T-cell (primary cell): ENCODE results near the gene TMEM72. TPM values are rescaled to one million over a fixed set of nuclear protein-coding genes. Genes with fewer than 3 reads are reported as not detected.

Experiments
- ATAC-seq, 4 experiments: fragments of 200-7000 bp in 3 of 4; fragments of 150-1000 bp in 1 of 4; cut with Tn5 transposase; replicated peaks in 1 of 4; 1 replicate in 3 of 4; 2 replicates in 1 of 4; pipeline ENCODE4 v1.10.0; 2021; ENCODE audit warnings: moderate library complexity in 3 of 4, mild to moderate bottlenecking in 2 of 4, moderate number of reproducible peaks in 1 of 4
- CTCF ChIA-PET, 2 donors: fragments of 300-600 bp; sonication (Branson Sonifier 250); formaldehyde crosslinking; loops; one replicate each; lab custom pipeline; 2022; ENCODE audit warnings: antibody characterized with exemption in 2 of 2; lab: Charles Lee
- POLR2A ChIA-PET, 2 donors: fragments of 300-600 bp; sonication (Branson Sonifier 250); formaldehyde crosslinking; loops; one replicate each; lab custom pipeline; 2022; ENCODE audit warnings: antibody characterized with exemption in 2 of 2; lab: Charles Lee
- DNase-seq, 35 experiments: peaks; one replicate each; pipeline versions ENCODE4 v3.0.0 to v3.0.0-alpha.2; 2013 to 2023
- H3K27ac ChIP-seq: one replicate; pipeline ENCODE4 v1.5.1; 2013; ENCODE audit warnings: low read length
- H3K27me3 ChIP-seq, 2 experiments: replicated peaks in 1 of 2; 1 replicate in 1 of 2; 2 replicates in 1 of 2; pipeline versions ENCODE4 v1.6.1 to v1.7.0; 2013; ENCODE audit warnings: low read length in 1 of 2, mixed read lengths in 1 of 2; ENCODE audit not compliant: control insufficient read depth in 2 of 2, insufficient read depth in 2 of 2; ENCODE audit errors: extremely low read depth in 1 of 2
- H3K36me3 ChIP-seq, 2 donors: 1 replicate in 1 of 2; 2 replicates in 1 of 2; pipeline versions ENCODE4 v1.6.1 to v1.7.0; 2013; ENCODE audit warnings: low read length in 1 of 2; ENCODE audit not compliant: control insufficient read depth in 2 of 2, insufficient read depth in 1 of 2; ENCODE audit errors: extremely low read depth in 1 of 2
- H3K4me1 ChIP-seq, 2 experiments: 1 replicate in 1 of 2; 2 replicates in 1 of 2; pipeline versions ENCODE4 v1.6.1 to v1.7.0; 2013; ENCODE audit warnings: low read length in 2 of 2, mixed read lengths in 1 of 2; ENCODE audit not compliant: insufficient read depth in 2 of 2, control insufficient read depth in 1 of 2; ENCODE audit errors: extremely low read depth in 1 of 2
- H3K4me3 ChIP-seq, 2 donors: 1 replicate in 1 of 2; 2 replicates in 1 of 2; pipeline versions ENCODE4 v1.5.1 to v1.7.0; 2013; ENCODE audit warnings: mild to moderate bottlenecking in 2 of 2, low read length in 1 of 2, moderate library complexity in 1 of 2; ENCODE audit not compliant: control insufficient read depth in 1 of 2; ENCODE audit errors: extremely low read depth in 1 of 2
- H3K9me3 ChIP-seq: 2 replicates; pipeline ENCODE4 v1.7.0; 2013
- H3K27ac Mint-ChIP-seq, 2 donors: one replicate each; pipeline ENCODE4 v1.8.0; 2020 to 2021; ENCODE audit warnings: mild to moderate bottlenecking in 2 of 2, mixed read lengths in 2 of 2
- H3K27me3 Mint-ChIP-seq, 2 donors: one replicate each; pipeline ENCODE4 v1.8.0; 2021 to 2022; ENCODE audit warnings: mixed read lengths in 2 of 2
- H3K36me3 Mint-ChIP-seq: one replicate; pipeline ENCODE4 v1.8.0; 2021; ENCODE audit warnings: mixed read lengths
- H3K4me1 Mint-ChIP-seq, 3 donors: one replicate each; pipeline ENCODE4 v1.8.0; 2020 to 2022; ENCODE audit warnings: mixed read lengths in 3 of 3, mild to moderate bottlenecking in 1 of 3
- H3K4me3 Mint-ChIP-seq, 3 donors: one replicate each; pipeline ENCODE4 v1.8.0; 2020 to 2022; ENCODE audit warnings: mild to moderate bottlenecking in 3 of 3, mixed read lengths in 3 of 3, moderate library complexity in 3 of 3
- H3K9me3 Mint-ChIP-seq, 3 donors: one replicate each; pipeline ENCODE4 v1.8.0; 2020 to 2022; ENCODE audit warnings: mixed read lengths in 3 of 3
- WGBS: methylation state at CpG from one replicate; pipeline ENCODE4 v1.1.5; 2013; ENCODE audit warnings: missing lambda C conversion rate; ENCODE audit not compliant: insufficient coverage; 5-methylcytosine and 5-hydroxymethylcytosine counted together
- total RNA-seq, 35 experiments: library from RNA in 6 of 35; stranded (reverse) in 6 of 35; fragments of 120-200 nt in 1 of 35; gene quantifications; one replicate each; pipeline versions ENCODE4 v1.2.1 to v1.2.4 and lab custom pipeline; 2013 to 2026

Gene TMEM72
- total RNA-seq, 5 donors from 2014 or later (not counting 1 experiment from before 2014, with no cell fraction given), result 0.13 TPM; not detected in 4

GRCh38 chr10:44883593-44884331 is 27.4 kb upstream of the TMEM72 start:
- Mint-ChIP-seq H3K9me3 (no peaks in the 10 kb centered on the region), H3K4me3 (no peak overlapping the region), H3K27ac (no peak overlapping the region), H3K27me3 (peaks cover 4 to 41% of the 10 kb centered on the region in 2 donors), H3K4me1 (peaks cover 8 to 11% (median 9%) of the 10 kb centered on the region in 3 donors), H3K36me3 (no peaks in the 10 kb centered on the region)
- no peak overlapping the region for H3K27ac ChIP-seq
- ChIA-PET POLR2A (interaction anchor here in 1 of 2 donors (0.7 kb wide), 1 partner anchor 995 kb away, joined by 3 read pairs; no protein-coding TSS in a partner anchor), CTCF (interaction anchor here in 1 of 2 donors (0.7 kb wide), 1 partner anchor 9 kb away, joined by 3 read pairs; no protein-coding TSS in a partner anchor)
- H3K36me3 ChIP-seq, result no peaks in the 10 kb centered on the region
- 79% methylated on average over 2 of the region's 8 CpGs for WGBS
- no peak overlapping the region for H3K4me3 ChIP-seq
- H3K27me3 ChIP-seq, result peaks cover 0 to 33% of the 10 kb centered on the region in 2 experiments
- peaks cover 0 to 8% of the 10 kb centered on the region in 2 experiments for H3K4me1 ChIP-seq
- ATAC-seq, result no peak
- no peak for DNase-seq
- no peaks in the 10 kb centered on the region for H3K9me3 ChIP-seq

GRCh38 chr10:44885710-44886109 is 25.4 kb upstream of the TMEM72 start:
- POLR2A ChIA-PET, result no interaction called here
- Mint-ChIP-seq H3K4me1 (no peaks in the 10 kb centered on the region), H3K4me3 (no peak overlapping the region), H3K36me3 (no peaks in the 10 kb centered on the region), H3K9me3 (no peaks in the 10 kb centered on the region), H3K27me3 (peaks cover 0 to 24% of the 10 kb centered on the region in 2 donors), H3K27ac (no peak overlapping the region)
- CTCF ChIA-PET, result no interaction called here
- Histone ChIP-seq H3K4me3 (no peak overlapping the region), H3K27me3 (peaks cover 0 to 16% of the 10 kb centered on the region in 2 experiments), H3K27ac (no peak overlapping the region), H3K36me3 (no peaks in the 10 kb centered on the region), H3K9me3 (no peaks in the 10 kb centered on the region), H3K4me1 (no peaks in the 10 kb centered on the region)
- DNase-seq (no peak), ATAC-seq (no peak)
- 89% methylated on average over 6 of the region's 6 CpGs for WGBS

GRCh38 chr10:44886966-44887365 is 24.2 kb upstream of the TMEM72 start:
- CTCF ChIA-PET, result interaction anchor here in 1 of 2 donors (0.7 kb wide), 1 partner anchor 8 kb away, joined by 4 read pairs; no protein-coding TSS in a partner anchor
- 93% methylated on average over 4 of the region's 5 CpGs for WGBS
- Histone ChIP-seq H3K27ac (no peak overlapping the region), H3K4me3 (no peak overlapping the region), H3K36me3 (no peaks in the 10 kb centered on the region), H3K9me3 (no peaks in the 10 kb centered on the region), H3K27me3 (peaks cover 0 to 4% of the 10 kb centered on the region in 2 experiments), H3K4me1 (no peaks in the 10 kb centered on the region)
- POLR2A ChIA-PET, result no interaction called here
- ATAC-seq (no peak), DNase-seq (no peak)
- Mint-ChIP-seq H3K9me3 (no peaks in the 10 kb centered on the region), H3K4me3 (no peak overlapping the region), H3K27me3 (peaks cover 0 to 20% of the 10 kb centered on the region in 2 donors), H3K36me3 (no peaks in the 10 kb centered on the region), H3K27ac (no peak overlapping the region), H3K4me1 (no peaks in the 10 kb centered on the region)

GRCh38 chr10:44888886-44889285 is 22.3 kb upstream of the TMEM72 start:
- ATAC-seq (no peak), DNase-seq (no peak)
- ChIA-PET POLR2A (no interaction called here), CTCF (no interaction called here)
- Histone ChIP-seq H3K4me3 (no peak overlapping the region), H3K27me3 (no peaks in the 10 kb centered on the region), H3K9me3 (no peaks in the 10 kb centered on the region), H3K27ac (no peak overlapping the region), H3K36me3 (no peaks in the 10 kb centered on the region), H3K4me1 (no peaks in the 10 kb centered on the region)
- no CpG with 5 or more reads among the region's 4 CpGs for WGBS
- Mint-ChIP-seq H3K36me3 (no peaks in the 10 kb centered on the region), H3K9me3 (no peaks in the 10 kb centered on the region), H3K4me1 (no peaks in the 10 kb centered on the region), H3K27ac (no peak overlapping the region), H3K4me3 (no peak overlapping the region), H3K27me3 (peaks cover 0 to 2% of the 10 kb centered on the region in 2 donors)

- CTCF ChIA-PET, result no interaction called here
- Histone ChIP-seq H3K4me1 (no peaks in the 10 kb centered on the region), H3K36me3 (no peaks in the 10 kb centered on the region), H3K9me3 (no peaks in the 10 kb centered on the region), H3K27me3 (peaks cover 0 to 8% of the 10 kb centered on the region in 2 experiments), H3K4me3 (no peak overlapping the region), H3K27ac (no peak overlapping the region)
- H3K36me3 Mint-ChIP-seq, result no peaks in the 10 kb centered on the region
- WGBS, result 60% methylated on average over 1 of the region's 1 CpG
- H3K9me3 Mint-ChIP-seq, result no peaks in the 10 kb centered on the region
- no peak overlapping the region for H3K4me3 Mint-ChIP-seq
- POLR2A ChIA-PET, result no interaction called here
- no peak overlapping the region for H3K27ac Mint-ChIP-seq
- DNase-seq (no peak), ATAC-seq (no peak)
- no peaks in the 10 kb centered on the region for H3K4me1 Mint-ChIP-seq
- no peaks in the 10 kb centered on the region for H3K27me3 Mint-ChIP-seq
These were observed 21.3 kb upstream of the TMEM72 start for GRCh38 chr10:44889834-44890233.

- Histone ChIP-seq H3K4me1 (no peaks in the 10 kb centered on the region), H3K9me3 (no peaks in the 10 kb centered on the region), H3K36me3 (no peaks in the 10 kb centered on the region), H3K4me3 (no peak overlapping the region), H3K27me3 (peaks cover 0 to 8% of the 10 kb centered on the region in 2 experiments), H3K27ac (no peak overlapping the region)
- Mint-ChIP-seq H3K9me3 (no peaks in the 10 kb centered on the region), H3K27me3 (no peaks in the 10 kb centered on the region), H3K36me3 (no peaks in the 10 kb centered on the region), H3K4me3 (no peak overlapping the region), H3K27ac (no peak overlapping the region), H3K4me1 (no peaks in the 10 kb centered on the region)
- 70% methylated on average over 3 of the region's 6 CpGs for WGBS
- ChIA-PET POLR2A (no interaction called here), CTCF (no interaction called here)
- ATAC-seq (peak in 1 of 4 experiments; percentile 10), DNase-seq (no peak)
These were observed 20.2 kb upstream of the TMEM72 start for GRCh38 chr10:44890696-44891563.
